K562 (cell line): ENCODE measurements around the gene NCOA4. TPM values are rescaled to one million over a fixed set of nuclear protein-coding genes. Genes with fewer than 3 reads are reported as not detected.

Experiments
- ATF7 ChIP-seq: fragments of 450-650 bp; IDR thresholded peaks from 2 replicates; pipeline ENCODE4 v1.7.1; 2014; ENCODE audit warnings: mild to moderate bottlenecking, moderate library complexity
- ESRRA ChIP-seq: fragments of 450-650 bp; IDR thresholded peaks from 2 replicates; pipeline ENCODE4 v1.6.1; 2014; ENCODE audit warnings: low read depth, mild to moderate bottlenecking, moderate library complexity, borderline replicate concordance
- ESRRB ChIP-seq: fragments of 250-450 bp; sonication (Bioruptor Pico); IDR thresholded peaks from 2 replicates; pipeline ENCODE4 v1.5.0; 2020; ENCODE audit warnings: mild to moderate bottlenecking, moderate library complexity, borderline replicate concordance
- GATAD2B ChIP-seq: fragments of 450-650 bp; IDR thresholded peaks from 2 replicates; pipeline ENCODE4 v1.6.1; 2017; ENCODE audit warnings: mild to moderate bottlenecking, borderline replicate concordance
- HDAC2 ChIP-seq: fragments of 450-650 bp; IDR thresholded peaks from 2 replicates; pipeline ENCODE4 v1.6.1; 2016; ENCODE audit warnings: mild to moderate bottlenecking
- HDAC3 ChIP-seq: fragments of 450-650 bp; IDR thresholded peaks from 2 replicates; pipeline ENCODE4 v1.6.1; 2018; ENCODE audit warnings: borderline replicate concordance, mild to moderate bottlenecking, moderate library complexity; ENCODE audit not compliant: partially characterized antibody
- HMG20B ChIP-seq: fragments of 250-450 bp; sonication (Bioruptor Pico); IDR thresholded peaks from 2 replicates; pipeline ENCODE4 v1.5.0; 2021; ENCODE audit warnings: mild to moderate bottlenecking
- ILK ChIP-seq: fragments of 450-650 bp; IDR thresholded peaks from 2 replicates; pipeline ENCODE4 v1.6.1; 2016; ENCODE audit warnings: missing genetic modification characterization, low read depth, mild to moderate bottlenecking, missing compliant biosample characterization, moderate library complexity, borderline replicate concordance
- JUNB ChIP-seq: fragments of 450-650 bp; formaldehyde crosslinking; conservative IDR thresholded peaks from 2 replicates; pipeline ENCODE4 v1.4.0; 2020; ENCODE audit warnings: mild to moderate bottlenecking
- MED1 ChIP-seq: sonication (generic); formaldehyde crosslinking; IDR thresholded peaks from 2 replicates; pipeline ENCODE4 v1.8.1; 2023; ENCODE audit warnings: missing genetic modification reagents, borderline replicate concordance
- MLLT1 ChIP-seq, 2 experiments: fragments of 450-650 bp; IDR thresholded peaks; 2 replicates each; pipeline ENCODE4 v1.6.1; 2016
- NR4A1 ChIP-seq, 2 experiments: fragments of 250-450 bp in 1 of 2; fragments of 450-650 bp in 1 of 2; sonication (Bioruptor Pico) in 1 of 2; IDR thresholded peaks; 2 replicates each; pipeline versions ENCODE4 v1.4.0 to v1.6.1; 2016 to 2020; ENCODE audit warnings: mild to moderate bottlenecking in 2 of 2, missing compliant biosample characterization in 1 of 2, missing genetic modification characterization in 1 of 2, moderate library complexity in 1 of 2
- OTX1 ChIP-seq: fragments of 450-650 bp; formaldehyde crosslinking; IDR thresholded peaks from 2 replicates; pipeline ENCODE4 v1.4.0; 2022; ENCODE audit warnings: mild to moderate bottlenecking
- PHTF2 ChIP-seq: fragments of 250-450 bp; sonication (Bioruptor Pico); IDR thresholded peaks from 2 replicates; pipeline ENCODE4 v1.5.0; 2021; ENCODE audit warnings: mild to moderate bottlenecking
- PREB ChIP-seq: sonication (generic); formaldehyde crosslinking; IDR thresholded peaks from 2 replicates; pipeline ENCODE4 v1.8.1; 2023; ENCODE audit warnings: mild to moderate bottlenecking, missing genetic modification reagents
- RERE ChIP-seq: sonication (generic); formaldehyde crosslinking; IDR thresholded peaks from 2 replicates; pipeline ENCODE4 v1.8.0; 2023; ENCODE audit warnings: missing genetic modification reagents, mild to moderate bottlenecking, borderline replicate concordance
- RNF2 ChIP-seq: sonication (generic); IDR thresholded peaks from 2 replicates; pipeline ENCODE4 v1.6.1; 2016
- TAL1 ChIP-seq: fragments of 450-650 bp; IDR thresholded peaks from 2 replicates; pipeline ENCODE4 v1.6.1; 2016; ENCODE audit warnings: mild to moderate bottlenecking
- TBL1XR1 ChIP-seq, 2 experiments: IDR thresholded peaks; 2 replicates each; pipeline ENCODE4 v1.6.1; 2012; ENCODE audit warnings: improper control_type of control experiment in 2 of 2, low read length in 2 of 2, mild to moderate bottlenecking in 1 of 2
- TEAD4 ChIP-seq, 2 experiments: sonication (generic) in 1 of 2; formaldehyde crosslinking in 1 of 2; IDR thresholded peaks; 2 replicates each; pipeline versions ENCODE4 v1.6.1 to v1.8.0; 2012 to 2022; ENCODE audit warnings: borderline replicate concordance in 1 of 2, inconsistent platforms in 1 of 2, low read length in 1 of 2, mild to moderate bottlenecking in 1 of 2, missing genetic modification reagents in 1 of 2
- TGIF2 ChIP-seq: sonication (generic); formaldehyde crosslinking; IDR thresholded peaks from 2 replicates; pipeline ENCODE4 v1.8.1; 2022; ENCODE audit warnings: mild to moderate bottlenecking, missing genetic modification reagents, moderate library complexity
- ZFP30 ChIP-seq: fragments of 250-450 bp; sonication (Bioruptor Pico); IDR thresholded peaks from 2 replicates; pipeline ENCODE4 v1.8.0; 2022; ENCODE audit warnings: moderate library complexity, mild to moderate bottlenecking, inconsistent platforms, borderline replicate concordance
- polyA plus RNA-seq, 8 experiments: library from polyadenylated mRNA; depleted of rRNA in 4 of 8; stranded (reverse) in 5 of 8; unstranded in 3 of 8; fragments of >200 nt; fragmentation: Nextera tagmentation in 2 of 8; fragmentation: Illumina TruSeq in 1 of 8; extraction: Ambion mirVana in 2 of 8; extraction: Trizol in 1 of 8; gene quantifications; 2 replicates each; pipeline versions ENCODE4 v1.2.1 to v1.2.3, GENCODE V29; 2011 to 2014; ENCODE audit warnings: inconsistent platforms in 1 of 8, missing spikeins in 1 of 8
- total RNA-seq, 7 experiments: library from RNA; depleted of rRNA in 6 of 7; stranded (reverse); fragments of >200 nt in 6 of 7; fragmentation: Illumina TruSeq in 2 of 7; extraction: Trizol in 2 of 7; gene quantifications; 2 replicates each; pipeline versions ENCODE4 v1.2.1 to v1.2.3, GENCODE V29; 2011 to 2021; ENCODE audit warnings: low replicate concordance in 1 of 7

NCOA4 gene
- total and polyA plus RNA-seq, 9 of the 15 experiments (the other 6 are each of a cell fraction or from before 2014, with no cell fraction given) = 89.8 to 283 (median 181) TPM

GRCh38 chr10:46020344-46020657 is 10.1 kb downstream of the NCOA4 start (continued):
- TF ChIP-seq TGIF2 = no peak
- no peak for TF ChIP-seq MED1 (CRISPR knock-in tag)
- peak; percentile 19; the same call in 1 of the 2 replicates for TF ChIP-seq ATF7
- TF ChIP-seq TBL1XR1 (IDR thresholded peaks at IDR 0.05; ENCODE audit: low read length in 2 of 2) = 0 out of 4 replicates have a peak, but pooled peaks of 1 of the 2 experiments have one; percentile 10
- no peak for TF ChIP-seq OTX1
- TF ChIP-seq RERE (CRISPR knock-in tag) = no peak
- TF ChIP-seq ILK (tag) = no peak
- no peak for TF ChIP-seq ZFP30 (CRISPR knock-in tag)
- TF ChIP-seq HDAC2 = 0 out of 2 replicates have a peak, but pooled peaks have one; percentile 16
- peak; percentile 99 for TF ChIP-seq ESRRA
- no peak for TF ChIP-seq HMG20B (CRISPR knock-in tag)
- no peak for TF ChIP-seq NR4A1 (CRISPR knock-in tag; IDR thresholded peaks at IDR 0.05)
- TF ChIP-seq NR4A1 (tag; IDR thresholded peaks at IDR 0.05) = no peak
- 0 out of 4 replicates have a peak, but pooled peaks of 1 of the 2 experiments have one; percentile 25 for TF ChIP-seq MLLT1 (IDR thresholded peaks at IDR 0.05)
- peak; percentile 64 for TF ChIP-seq TAL1
- TF ChIP-seq ESRRB (CRISPR knock-in tag) = no peak
- no peak for TF ChIP-seq GATAD2B
- peak; percentile 34 for TF ChIP-seq HDAC3
- TF ChIP-seq PHTF2 (CRISPR knock-in tag) = no peak
- TF ChIP-seq JUNB (CRISPR knock-in tag) = no peak
- peak; percentile 87 for TF ChIP-seq TEAD4 (IDR thresholded peaks at IDR 0.05; ENCODE audit: low read length)
- no peak for TF ChIP-seq TEAD4 (CRISPR knock-in tag; IDR thresholded peaks at IDR 0.05; ENCODE audit: borderline replicate concordance)
- TF ChIP-seq PREB = no peak
- 0 out of 2 replicates have a peak, but pooled peaks have one; percentile 21 for TF ChIP-seq RNF2
